Gastrocnemius medialis (tissue), 4 donors: ENCODE measurements around the gene RHEB. TPM values are rescaled to one million over a fixed set of nuclear protein-coding genes. Genes with fewer than 3 reads are reported as not detected.

Experiments
- ATAC-seq, 2 donors: fragments of 150-250 bp; one replicate each; pipeline ENCODE4 v1.9.1; 2016
- DNase-seq, 2 donors: peaks; one replicate each; pipeline ENCODE4 v3.0.0-alpha.2; 2019
- H3K27ac ChIP-seq, 4 donors: fragments of 200-600 bp; sonication (generic); 1 replicate in 1 of 4; 2 replicates in 3 of 4; pipeline ENCODE4 v1.5.1; 2016 to 2018; ENCODE audit warnings: mild to moderate bottlenecking in 2 of 4, moderate library complexity in 1 of 4
- H3K27me3 ChIP-seq, 3 donors: fragments of 200-600 bp; sonication (generic) in 2 of 3; 1 replicate in 1 of 3; 2 replicates in 2 of 3; pipeline versions ENCODE4 v1.5.1 to v1.6.0; 2016 to 2019; ENCODE audit warnings: mild to moderate bottlenecking in 1 of 3, moderate library complexity in 1 of 3
- H3K36me3 ChIP-seq, 2 donors: fragments of 200-600 bp; sonication (generic) in 1 of 2; one replicate each; pipeline ENCODE4 v1.5.1; 2017 to 2018
- H3K4me1 ChIP-seq, 2 donors: fragments of 200-600 bp; sonication (generic) in 1 of 2; one replicate each; pipeline ENCODE4 v1.5.1; 2016 to 2017; ENCODE audit warnings: mild to moderate bottlenecking in 2 of 2
- H3K4me3 ChIP-seq, 4 donors: fragments of 200-600 bp; sonication (generic) in 3 of 4; 1 replicate in 1 of 4; 2 replicates in 3 of 4; pipeline ENCODE4 v1.5.1; 2016 to 2019; ENCODE audit warnings: mild to moderate bottlenecking in 2 of 4
- H3K9me3 ChIP-seq, 3 donors: fragments of 200-600 bp; sonication (generic) in 2 of 3; 1 replicate in 1 of 3; 2 replicates in 2 of 3; pipeline ENCODE4 v1.5.1; 2016 to 2019
- CTCF ChIP-seq, 5 experiments: fragments of 450-650 bp in 3 of 5; fragments of 200-600 bp in 2 of 5; sonication (generic) in 2 of 5; IDR thresholded peaks in 4 of 5; conservative IDR thresholded peaks in 1 of 5; 1 replicate in 4 of 5; 2 replicates in 1 of 5; pipeline ENCODE4 v1.5.1; 2016 to 2019; ENCODE audit warnings: antibody characterized with exemption in 5 of 5, mild to moderate bottlenecking in 3 of 5, moderate library complexity in 3 of 5
- POLR2A ChIP-seq, 2 donors: fragments of 450-650 bp; IDR thresholded peaks; one replicate each; pipeline ENCODE4 v1.6.1; 2017; ENCODE audit warnings: antibody characterized with exemption in 2 of 2, mild to moderate bottlenecking in 2 of 2, moderate library complexity in 2 of 2
- in situ Hi-C, 4 donors: fragments of 200-750 bp; cut with MboI; loops; one replicate each; pipeline versions ENCODE4 v1.15.0 to v1.8.0; 2017; ENCODE audit warnings: low sequenced_read_pairs in 4 of 4
- intact Hi-C: fragments of 100-400 bp; cut with DNase I; formaldehyde crosslinking; loops from one replicate; pipeline ENCODE4 v1.15.1; 2023; ENCODE audit warnings: low total_unique reads
- total RNA-seq, 4 donors: library from RNA; depleted of rRNA; stranded (reverse); fragments of >200 nt; gene quantifications; one replicate each; pipeline versions ENCODE4 v1.1.0 to v1.2.3, GENCODE V29; 2016

The RHEB gene
- total RNA-seq, 4 donors from 2014 or later, result 93.2 to 159 (median 124) TPM

- no peak for TF ChIP-seq POLR2A (IDR thresholded peaks at IDR 0.05)
- no peak for TF ChIP-seq CTCF (IDR thresholded peaks at IDR 0.05 in 4 of 5, conservative IDR thresholded peaks at IDR 0.05 in 1 of 5)
- ATAC-seq (no peak), DNase-seq (no peak)
- H3K9me3 ChIP-seq, result no peaks in the 10 kb centered on the region
- in situ Hi-C loops, result no loop called here
- no peaks in the 10 kb centered on the region for H3K27me3 ChIP-seq
- H3K4me3 ChIP-seq, result no peak overlapping the region
- no peaks in the 10 kb centered on the region for H3K4me1 ChIP-seq
- H3K36me3 ChIP-seq, result no peaks in the 10 kb centered on the region
- intact Hi-C loops, result no loop called here
- no peak overlapping the region for H3K27ac ChIP-seq
Measured at GRCh38 chr7:151549083-151549482, 29.4 kb upstream of the RHEB start.

- no peak for TF ChIP-seq CTCF (IDR thresholded peaks at IDR 0.05 in 4 of 5, conservative IDR thresholded peaks at IDR 0.05 in 1 of 5)
- intact Hi-C loops (no loop called here), in situ Hi-C loops (no loop called here)
- no peaks in the 10 kb centered on the region for H3K9me3 ChIP-seq
- DNase-seq (no peak), ATAC-seq (no peak)
- no peak overlapping the region for H3K4me3 ChIP-seq
- H3K27me3 ChIP-seq, result no peaks in the 10 kb centered on the region
- H3K36me3 ChIP-seq, result no peaks in the 10 kb centered on the region
- peaks cover 8 to 12% of the 10 kb centered on the region in 2 donors for H3K4me1 ChIP-seq
- H3K27ac ChIP-seq, result no peak overlapping the region
Measured at GRCh38 chr7:151544183-151544582, 24.5 kb upstream of the RHEB start.

- peak overlapping the region in 3 of 4 donors; percentile 27 to 45 (median 45) for H3K27ac ChIP-seq
- intact Hi-C loops (no loop called here), in situ Hi-C loops (no loop called here)
- H3K27me3 ChIP-seq, result no peaks in the 10 kb centered on the region
- no peaks in the 10 kb centered on the region for H3K9me3 ChIP-seq
- TF ChIP-seq POLR2A (IDR thresholded peaks at IDR 0.05) (no peak), CTCF (IDR thresholded peaks at IDR 0.05 in 4 of 5, conservative IDR thresholded peaks at IDR 0.05 in 1 of 5) (no peak)
- peaks cover 17 to 25% of the 10 kb centered on the region in 2 donors for H3K4me1 ChIP-seq
- no peaks in the 10 kb centered on the region for H3K36me3 ChIP-seq
- no peak for DNase-seq
- ATAC-seq, result peak; percentile 25 to 37
- H3K4me3 ChIP-seq, result no peak overlapping the region
Measured at GRCh38 chr7:151542606-151543130, 23.0 kb upstream of the RHEB start.

GRCh38 chr7:151541709-151542499 is 22.2 kb upstream of the RHEB start:
- ATAC-seq, result peak; percentile 51 to 60
- intact Hi-C loops, result no loop called here
- Histone ChIP-seq H3K9me3 (no peaks in the 10 kb centered on the region), H3K4me1 (peaks cover 17 to 25% of the 10 kb centered on the region in 2 donors), H3K4me3 (no peak overlapping the region), H3K27me3 (no peaks in the 10 kb centered on the region), H3K36me3 (no peaks in the 10 kb centered on the region), H3K27ac (peak overlapping the region in 3 of 4 donors; percentile 27 to 45 (median 45))
- in situ Hi-C loops, result no loop called here
- peak; percentile 26 to 41 for DNase-seq
- TF ChIP-seq CTCF (IDR thresholded peaks at IDR 0.05 in 4 of 5, conservative IDR thresholded peaks at IDR 0.05 in 1 of 5), result no peak
- TF ChIP-seq POLR2A (IDR thresholded peaks at IDR 0.05), result no peak
